Measurements from ENCODE around the gene TMEM179. TPM values are rescaled to one million over a fixed set of nuclear protein-coding genes. Genes with fewer than 3 reads are reported as not detected.
A peak's percentile ranks its signal among the peaks of the same experiment; 100 is the strongest.

Gene TMEM179
- total RNA-seq, 1 experiment from 2014 or later = not detected

DNA sequence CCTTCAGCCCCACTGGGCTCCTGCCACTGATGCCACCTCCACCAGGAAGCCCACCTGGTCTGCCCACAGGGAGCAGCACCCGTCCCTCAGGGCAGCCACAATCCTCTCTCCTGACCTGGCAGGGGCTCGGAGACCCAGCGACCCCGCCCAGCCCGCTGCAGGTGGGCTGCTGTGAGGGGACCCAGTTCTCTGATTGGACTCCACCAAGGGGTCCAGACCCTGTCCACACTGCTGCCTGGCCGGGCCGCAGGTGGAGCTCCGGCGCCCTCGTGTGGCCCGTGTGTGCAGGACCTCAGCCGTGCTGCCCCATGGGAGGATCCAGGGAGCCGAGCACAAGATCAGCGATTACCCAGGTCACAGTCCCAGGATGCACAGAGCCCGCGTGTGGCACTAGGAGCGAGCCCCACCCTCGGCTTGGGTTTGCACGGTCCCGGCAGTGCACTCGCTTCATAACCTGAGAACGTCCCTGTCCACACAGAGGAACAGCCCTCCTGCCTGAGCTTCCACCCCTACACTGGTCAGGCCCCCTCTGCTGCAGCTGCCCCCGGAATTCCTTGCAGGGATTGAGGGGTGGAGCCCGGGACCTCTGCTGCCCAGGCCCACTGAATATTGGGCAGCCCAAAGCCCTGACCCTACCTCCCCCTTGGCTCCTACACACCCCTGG, 35.4 kb upstream of the TMEM179 start:
- BruUV-seq (replicated peaks) = no TSS peak
- H4K20me1 ChIP-seq (ENCODE audit: low read length) = no peaks in the 10 kb centered on the region
- no peak overlapping the region for H3K9ac ChIP-seq (ENCODE audit: low read length)
- ATAC-seq (peak; percentile 96), DNase-seq (peak; percentile 73)
- H3F3A ChIP-seq (ENCODE audit: low read length, unreplicated experiment) = no peaks in the 10 kb centered on the region
- H3K4me3 ChIP-seq (ENCODE audit: low read length) = no peak overlapping the region
- H3K9me3 ChIP-seq (ENCODE audit: low read length) = no peaks in the 10 kb centered on the region
- no peak for TF ChIP-seq EZH2 (IDR thresholded peaks at IDR 0.05; ENCODE audit: low read length, unreplicated experiment)
- TF ChIP-seq EZH2phosphoT487 (IDR thresholded peaks at IDR 0.05; ENCODE audit: borderline replicate concordance, low read length) = no peak
- TF ChIP-seq, protein P1, sequence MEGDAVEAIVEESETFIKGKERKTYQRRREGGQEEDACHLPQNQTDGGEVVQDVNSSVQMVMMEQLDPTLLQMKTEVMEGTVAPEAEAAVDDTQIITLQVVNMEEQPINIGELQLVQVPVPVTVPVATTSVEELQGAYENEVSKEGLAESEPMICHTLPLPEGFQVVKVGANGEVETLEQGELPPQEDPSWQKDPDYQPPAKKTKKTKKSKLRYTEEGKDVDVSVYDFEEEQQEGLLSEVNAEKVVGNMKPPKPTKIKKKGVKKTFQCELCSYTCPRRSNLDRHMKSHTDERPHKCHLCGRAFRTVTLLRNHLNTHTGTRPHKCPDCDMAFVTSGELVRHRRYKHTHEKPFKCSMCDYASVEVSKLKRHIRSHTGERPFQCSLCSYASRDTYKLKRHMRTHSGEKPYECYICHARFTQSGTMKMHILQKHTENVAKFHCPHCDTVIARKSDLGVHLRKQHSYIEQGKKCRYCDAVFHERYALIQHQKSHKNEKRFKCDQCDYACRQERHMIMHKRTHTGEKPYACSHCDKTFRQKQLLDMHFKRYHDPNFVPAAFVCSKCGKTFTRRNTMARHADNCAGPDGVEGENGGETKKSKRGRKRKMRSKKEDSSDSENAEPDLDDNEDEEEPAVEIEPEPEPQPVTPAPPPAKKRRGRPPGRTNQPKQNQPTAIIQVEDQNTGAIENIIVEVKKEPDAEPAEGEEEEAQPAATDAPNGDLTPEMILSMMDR (conservative IDR thresholded peaks at IDR 0.05; ENCODE audit: low read depth, low read length) = peak; percentile 95
- H2AFZ ChIP-seq (ENCODE audit: low read length) = peak overlapping the region; percentile 66
- ChIA-PET POLR2A (ENCODE audit: unreplicated experiment) (no interaction called here), CTCF (interaction anchor here (0.5 to 0.8 kb wide), 2 partner anchors 63 to 241 kb away, joined by 3 read pairs; no protein-coding TSS in a partner anchor)
- no peaks in the 10 kb centered on the region for H3K36me3 ChIP-seq (ENCODE audit: low read depth, low read length)
- peaks cover 40% of the 10 kb centered on the region for H3K27me3 ChIP-seq (ENCODE audit: low read length)
- H3K4me2 ChIP-seq (ENCODE audit: low read length) = peak overlapping the region; percentile 55; the same call in 1 of the 2 replicates
- H3K27ac ChIP-seq (ENCODE audit: low read length) = no peak overlapping the region
- 0 out of 2 replicates have a peak, but pooled peaks cover 10% of the 10 kb centered on the region for H3K4me1 ChIP-seq (ENCODE audit: insufficient read depth, low read length)
- intact Hi-C loops (cut with micrococcal nuclease) = loop anchor here (10.0 kb wide), 3 partner anchors 65 to 565 kb away; partner anchors contain the start of genes C14orf180 and KIF26A
- H3K79me2 ChIP-seq (ENCODE audit: low read length) = no peaks in the 10 kb centered on the region
- no peaks in the 10 kb centered on the region for H3K9me2 ChIP-seq (replicated peaks; ENCODE audit: low read length)

DNA sequence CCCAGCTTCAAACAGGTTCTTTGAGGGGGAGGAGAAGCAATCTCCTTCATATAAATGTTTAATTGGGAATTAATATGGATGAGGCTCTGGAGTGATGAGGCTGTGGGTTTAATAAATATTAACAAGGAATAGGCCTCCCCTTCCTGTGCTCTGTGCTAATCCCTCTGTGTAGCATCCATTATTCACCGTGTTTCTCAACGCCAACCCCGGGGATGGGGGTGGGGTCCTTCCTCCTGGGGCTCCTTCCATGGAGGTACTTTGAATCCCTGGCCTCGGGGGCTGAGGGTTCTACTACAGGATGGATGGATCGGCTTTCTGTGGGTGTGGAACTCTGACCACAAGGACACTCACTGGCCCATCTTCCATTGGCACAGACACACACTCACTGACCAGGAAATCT, 34.9 kb upstream of the TMEM179 start:
- ATAC-seq = no peak
- H3K4me3 ChIP-seq (ENCODE audit: low read length) = no peak overlapping the region
- H3K4me1 ChIP-seq (ENCODE audit: insufficient read depth, low read length) = 0 out of 2 replicates have a peak, but pooled peaks cover 10% of the 10 kb centered on the region
- intact Hi-C loops (cut with micrococcal nuclease) = loop anchor here (10.0 kb wide), 1 partner anchor 65 kb away; the partner anchor contains the start of gene C14orf180
- ChIA-PET POLR2A (ENCODE audit: unreplicated experiment) (no interaction called here), CTCF (interaction anchor here (0.5 to 0.8 kb wide), 2 partner anchors 63 to 241 kb away, joined by 3 read pairs; no protein-coding TSS in a partner anchor)
- H3K9ac ChIP-seq (ENCODE audit: low read length) = no peak overlapping the region
- no peak for TF ChIP-seq EZH2 (IDR thresholded peaks at IDR 0.05; ENCODE audit: low read length, unreplicated experiment)
- TF ChIP-seq EZH2phosphoT487 (IDR thresholded peaks at IDR 0.05; ENCODE audit: borderline replicate concordance, low read length) = no peak
- TF ChIP-seq, protein P1 (conservative IDR thresholded peaks at IDR 0.05; ENCODE audit: low read depth, low read length) = no peak
- H3K4me2 ChIP-seq (ENCODE audit: low read length) = no peak overlapping the region
- H3K36me3 ChIP-seq (ENCODE audit: low read depth, low read length) = no peaks in the 10 kb centered on the region
- H3K79me2 ChIP-seq (ENCODE audit: low read length) = no peaks in the 10 kb centered on the region
- no peaks in the 10 kb centered on the region for H3K9me2 ChIP-seq (replicated peaks; ENCODE audit: low read length)
- no peak overlapping the region for H3K27ac ChIP-seq (ENCODE audit: low read length)
- no TSS peak for BruUV-seq (replicated peaks)
- peaks cover 44% of the 10 kb centered on the region for H3K27me3 ChIP-seq (ENCODE audit: low read length)
- no peaks in the 10 kb centered on the region for H4K20me1 ChIP-seq (ENCODE audit: low read length)
- H2AFZ ChIP-seq (ENCODE audit: low read length) = no peak overlapping the region
- DNase-seq = no peak
- no peaks in the 10 kb centered on the region for H3F3A ChIP-seq (ENCODE audit: low read length, unreplicated experiment)
- no peaks in the 10 kb centered on the region for H3K9me3 ChIP-seq (ENCODE audit: low read length)

GRCh38 chr14:104638927-104639450, 34.4 kb upstream of the TMEM179 start:
- TF ChIP-seq EZH2 (IDR thresholded peaks at IDR 0.05; ENCODE audit: low read length, unreplicated experiment) (no peak), EZH2phosphoT487 (IDR thresholded peaks at IDR 0.05; ENCODE audit: borderline replicate concordance, low read length) (no peak)
- Histone ChIP-seq H2AFZ (ENCODE audit: low read length) (no peak overlapping the region), H3K27ac (ENCODE audit: low read length) (no peak overlapping the region), H3K9me2 (replicated peaks; ENCODE audit: low read length) (no peaks in the 10 kb centered on the region), H3K79me2 (ENCODE audit: low read length) (no peaks in the 10 kb centered on the region), H3K27me3 (ENCODE audit: low read length) (peaks cover 49% of the 10 kb centered on the region), H3K4me2 (ENCODE audit: low read length) (no peak overlapping the region), H4K20me1 (ENCODE audit: low read length) (no peaks in the 10 kb centered on the region), H3K36me3 (ENCODE audit: low read depth, low read length) (no peaks in the 10 kb centered on the region), H3F3A (ENCODE audit: low read length, unreplicated experiment) (no peaks in the 10 kb centered on the region), H3K9me3 (ENCODE audit: low read length) (no peaks in the 10 kb centered on the region), H3K9ac (ENCODE audit: low read length) (no peak overlapping the region), H3K4me3 (ENCODE audit: low read length) (no peak overlapping the region), H3K4me1 (ENCODE audit: insufficient read depth, low read length) (0 out of 2 replicates have a peak, but pooled peaks cover 10% of the 10 kb centered on the region)
- ATAC-seq = no peak
- BruUV-seq (replicated peaks) = no TSS peak
- ChIA-PET CTCF (no interaction called here), POLR2A (ENCODE audit: unreplicated experiment) (no interaction called here)
- DNase-seq = no peak
- intact Hi-C loops (cut with micrococcal nuclease) = loop anchor here (10.0 kb wide), 1 partner anchor 64 kb away; the partner anchor contains the start of gene C14orf180
